DND-41 (cell line): Measurements from ENCODE around the gene TAS1R2.

ENCODE experiments used
- ATAC-seq: fragments of 200-7000 bp; cut with Tn5 transposase; 3 replicates; pipeline ENCODE4 v1.9.1; 2021; ENCODE audit warnings: low read depth; ENCODE audit not compliant: insufficient read depth
- DNase-seq: peaks from one replicate; pipeline ENCODE4 v3.0.0-alpha.2; 2020
- H2AFZ ChIP-seq: 2 replicates; pipeline ENCODE4 v1.6.0; 2012; ENCODE audit warnings: low read depth, low read length
- H3K27ac ChIP-seq: 2 replicates; pipeline ENCODE4 v1.5.1; 2012; ENCODE audit warnings: low read length, inconsistent platforms
- H3K27me3 ChIP-seq: fragments of 200-600 bp; sonication (generic); 2 replicates; pipeline ENCODE4 v1.6.0; 2012; ENCODE audit warnings: low read length, mild to moderate bottlenecking, inconsistent platforms; ENCODE audit not compliant: insufficient read depth, poor library complexity
- H3K36me3 ChIP-seq: 2 replicates; pipeline ENCODE4 v1.5.1; 2012; ENCODE audit warnings: low read length, inconsistent platforms; ENCODE audit not compliant: insufficient read depth
- H3K4me1 ChIP-seq: 2 replicates; pipeline ENCODE4 v1.5.1; 2012; ENCODE audit warnings: mild to moderate bottlenecking, low read length; ENCODE audit not compliant: insufficient read depth
- H3K4me2 ChIP-seq: 2 replicates; pipeline ENCODE4 v1.6.0; 2012; ENCODE audit warnings: mild to moderate bottlenecking, moderate library complexity, low read length, inconsistent platforms; ENCODE audit not compliant: insufficient read depth
- H3K4me3 ChIP-seq, 2 experiments: fragments of 200-600 bp in 1 of 2; shearing (Covaris generic) in 1 of 2; 2 replicates each; pipeline ENCODE4 v1.5.1; 2012 to 2016; ENCODE audit warnings: inconsistent platforms in 2 of 2, low read length in 2 of 2, mild to moderate bottlenecking in 2 of 2, low read depth in 1 of 2, moderate library complexity in 1 of 2
- H3K79me2 ChIP-seq: 2 replicates; pipeline ENCODE4 v1.6.0; 2012; ENCODE audit warnings: low read length, inconsistent platforms; ENCODE audit not compliant: insufficient read depth
- H3K9ac ChIP-seq: 2 replicates; pipeline ENCODE4 v1.6.0; 2012; ENCODE audit warnings: low read depth, mild to moderate bottlenecking, inconsistent platforms, low read length, moderate library complexity
- H3K9me3 ChIP-seq: 2 replicates; pipeline ENCODE4 v1.5.1; 2012; ENCODE audit warnings: low read length, moderate library complexity, mild to moderate bottlenecking, inconsistent platforms; ENCODE audit not compliant: insufficient read depth, severe bottlenecking
- H4K20me1 ChIP-seq: 2 replicates; pipeline ENCODE4 v1.6.0; 2012; ENCODE audit warnings: low read length; ENCODE audit not compliant: insufficient read depth
- CTCF ChIP-seq: IDR thresholded peaks from 2 replicates; pipeline ENCODE4 v1.5.1; 2012; ENCODE audit warnings: borderline replicate concordance, low read length, moderate library complexity, mild to moderate bottlenecking; ENCODE audit not compliant: poor library complexity, severe bottlenecking; ENCODE audit errors: extremely low read depth
- EZH2 ChIP-seq: IDR thresholded peaks from 3 replicates; pipeline ENCODE4 v1.6.1; 2012; ENCODE audit warnings: borderline replicate concordance, low read depth, mild to moderate bottlenecking, moderate library complexity, low read length, inconsistent platforms; ENCODE audit not compliant: severe bottlenecking

Gene TAS1R2

GRCh38 chr1:18859560-18859959 lies at the start of gene TAS1R2:
TAS1R2 (minus strand) TSS chr1:18859660; CDS start chr1:18859660, 0 bp downstream.
- ATAC-seq (no peak), DNase-seq (no peak)
- no peaks in the 10 kb centered on the region for H3K79me2 ChIP-seq
- no peaks in the 10 kb centered on the region for H3K27me3 ChIP-seq
- H3K27ac ChIP-seq: no peak within 1 kb of the TSS
- H3K4me3 ChIP-seq: no peak within 1 kb of the TSS
- no peaks in the 10 kb centered on the region for H3K36me3 ChIP-seq
- H3K4me1 ChIP-seq: no peaks in the 10 kb centered on the region
- H4K20me1 ChIP-seq: no peaks in the 10 kb centered on the region
- no peaks in the 10 kb centered on the region for H3K9me3 ChIP-seq
- no peak within 1 kb of the TSS for H2AFZ ChIP-seq
- H3K4me2 ChIP-seq: no peak within 1 kb of the TSS
- TF ChIP-seq EZH2 (no peak), CTCF (no peak)
- no peak within 1 kb of the TSS for H3K9ac ChIP-seq

- Histone ChIP-seq H3K4me2 (no peak overlapping the region), H3K36me3 (peaks cover 5% of the 10 kb centered on the region; the same call in 1 of the 2 replicates), H3K4me1 (peaks cover 7% of the 10 kb centered on the region), H3K4me3 (no peak overlapping the region), H3K79me2 (no peaks in the 10 kb centered on the region), H3K9me3 (no peaks in the 10 kb centered on the region), H2AFZ (no peak overlapping the region), H4K20me1 (no peaks in the 10 kb centered on the region), H3K9ac (no peak overlapping the region), H3K27ac (no peak overlapping the region), H3K27me3 (no peaks in the 10 kb centered on the region)
- no peak for ATAC-seq
- no peak for DNase-seq
- TF ChIP-seq CTCF (no peak), EZH2 (no peak)
Observed at GRCh38 chr1:18907917-18908845, 48.7 kb upstream of the TAS1R2 start.

GRCh38 chr1:18907021-18907916 lies 47.8 kb upstream of the TAS1R2 start:
- Histone ChIP-seq H4K20me1 (no peaks in the 10 kb centered on the region), H3K9me3 (no peaks in the 10 kb centered on the region), H3K4me2 (no peak overlapping the region), H3K36me3 (peaks cover 5% of the 10 kb centered on the region; the same call in 1 of the 2 replicates), H3K4me3 (no peak overlapping the region), H3K4me1 (peaks cover 11% of the 10 kb centered on the region), H3K9ac (no peak overlapping the region), H2AFZ (no peak overlapping the region), H3K27ac (0 out of 2 replicates have a peak overlapping the region, but pooled peaks have one; percentile 4), H3K79me2 (no peaks in the 10 kb centered on the region), H3K27me3 (no peaks in the 10 kb centered on the region)
- no peak for TF ChIP-seq EZH2
- TF ChIP-seq CTCF: peak; percentile 83
- peak; percentile 68 for DNase-seq
- 0 out of 3 replicates have a peak, but pooled peaks have one; percentile 8 for ATAC-seq
